ENCODE data around the gene PTPRG.

GRCh38 chr3:61960976-61961375 is 399.6 kb downstream of the PTPRG start:
- TF ChIP-seq EZH2 (IDR thresholded peaks at IDR 0.05; ENCODE audit: borderline replicate concordance), result no peak
- TF ChIP-seq, protein P1, sequence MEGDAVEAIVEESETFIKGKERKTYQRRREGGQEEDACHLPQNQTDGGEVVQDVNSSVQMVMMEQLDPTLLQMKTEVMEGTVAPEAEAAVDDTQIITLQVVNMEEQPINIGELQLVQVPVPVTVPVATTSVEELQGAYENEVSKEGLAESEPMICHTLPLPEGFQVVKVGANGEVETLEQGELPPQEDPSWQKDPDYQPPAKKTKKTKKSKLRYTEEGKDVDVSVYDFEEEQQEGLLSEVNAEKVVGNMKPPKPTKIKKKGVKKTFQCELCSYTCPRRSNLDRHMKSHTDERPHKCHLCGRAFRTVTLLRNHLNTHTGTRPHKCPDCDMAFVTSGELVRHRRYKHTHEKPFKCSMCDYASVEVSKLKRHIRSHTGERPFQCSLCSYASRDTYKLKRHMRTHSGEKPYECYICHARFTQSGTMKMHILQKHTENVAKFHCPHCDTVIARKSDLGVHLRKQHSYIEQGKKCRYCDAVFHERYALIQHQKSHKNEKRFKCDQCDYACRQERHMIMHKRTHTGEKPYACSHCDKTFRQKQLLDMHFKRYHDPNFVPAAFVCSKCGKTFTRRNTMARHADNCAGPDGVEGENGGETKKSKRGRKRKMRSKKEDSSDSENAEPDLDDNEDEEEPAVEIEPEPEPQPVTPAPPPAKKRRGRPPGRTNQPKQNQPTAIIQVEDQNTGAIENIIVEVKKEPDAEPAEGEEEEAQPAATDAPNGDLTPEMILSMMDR (IDR thresholded peaks at IDR 0.05; ENCODE audit: poor library complexity), result no peak
